ENCODE data around the gene SARDH.

Gene SARDH

DNA sequence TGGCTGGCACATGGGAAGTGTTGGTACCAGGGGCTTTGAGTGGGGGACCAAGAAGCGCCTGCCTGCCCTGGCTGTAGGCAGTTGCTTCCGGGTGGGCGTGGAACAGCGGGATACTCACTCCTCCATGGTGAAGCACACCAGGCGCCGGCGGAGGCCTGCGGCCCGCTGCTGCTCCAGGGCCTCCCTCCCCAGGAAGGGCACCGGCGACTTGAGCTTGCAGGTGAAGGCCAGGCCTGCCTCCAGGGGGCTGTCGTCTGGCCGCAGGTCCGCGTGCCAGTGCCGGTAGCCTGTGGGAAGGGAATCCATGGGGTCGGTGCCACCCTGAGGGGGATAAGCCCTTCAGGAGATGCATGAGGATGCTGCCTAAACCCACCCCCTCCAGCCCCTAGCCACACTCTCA, 67.7 kb downstream of the SARDH start:
- TF ChIP-seq, protein P1, sequence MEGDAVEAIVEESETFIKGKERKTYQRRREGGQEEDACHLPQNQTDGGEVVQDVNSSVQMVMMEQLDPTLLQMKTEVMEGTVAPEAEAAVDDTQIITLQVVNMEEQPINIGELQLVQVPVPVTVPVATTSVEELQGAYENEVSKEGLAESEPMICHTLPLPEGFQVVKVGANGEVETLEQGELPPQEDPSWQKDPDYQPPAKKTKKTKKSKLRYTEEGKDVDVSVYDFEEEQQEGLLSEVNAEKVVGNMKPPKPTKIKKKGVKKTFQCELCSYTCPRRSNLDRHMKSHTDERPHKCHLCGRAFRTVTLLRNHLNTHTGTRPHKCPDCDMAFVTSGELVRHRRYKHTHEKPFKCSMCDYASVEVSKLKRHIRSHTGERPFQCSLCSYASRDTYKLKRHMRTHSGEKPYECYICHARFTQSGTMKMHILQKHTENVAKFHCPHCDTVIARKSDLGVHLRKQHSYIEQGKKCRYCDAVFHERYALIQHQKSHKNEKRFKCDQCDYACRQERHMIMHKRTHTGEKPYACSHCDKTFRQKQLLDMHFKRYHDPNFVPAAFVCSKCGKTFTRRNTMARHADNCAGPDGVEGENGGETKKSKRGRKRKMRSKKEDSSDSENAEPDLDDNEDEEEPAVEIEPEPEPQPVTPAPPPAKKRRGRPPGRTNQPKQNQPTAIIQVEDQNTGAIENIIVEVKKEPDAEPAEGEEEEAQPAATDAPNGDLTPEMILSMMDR (IDR thresholded peaks at IDR 0.05; ENCODE audit: control insufficient read depth, insufficient read depth, low read depth, low read length, missing control alignments) = no peak
- DNase-seq (ENCODE audit: low read depth) = no peak
- H3K4me3 ChIP-seq (ENCODE audit: control insufficient read depth, low read depth, low read length) = no peak overlapping the region

DNA sequence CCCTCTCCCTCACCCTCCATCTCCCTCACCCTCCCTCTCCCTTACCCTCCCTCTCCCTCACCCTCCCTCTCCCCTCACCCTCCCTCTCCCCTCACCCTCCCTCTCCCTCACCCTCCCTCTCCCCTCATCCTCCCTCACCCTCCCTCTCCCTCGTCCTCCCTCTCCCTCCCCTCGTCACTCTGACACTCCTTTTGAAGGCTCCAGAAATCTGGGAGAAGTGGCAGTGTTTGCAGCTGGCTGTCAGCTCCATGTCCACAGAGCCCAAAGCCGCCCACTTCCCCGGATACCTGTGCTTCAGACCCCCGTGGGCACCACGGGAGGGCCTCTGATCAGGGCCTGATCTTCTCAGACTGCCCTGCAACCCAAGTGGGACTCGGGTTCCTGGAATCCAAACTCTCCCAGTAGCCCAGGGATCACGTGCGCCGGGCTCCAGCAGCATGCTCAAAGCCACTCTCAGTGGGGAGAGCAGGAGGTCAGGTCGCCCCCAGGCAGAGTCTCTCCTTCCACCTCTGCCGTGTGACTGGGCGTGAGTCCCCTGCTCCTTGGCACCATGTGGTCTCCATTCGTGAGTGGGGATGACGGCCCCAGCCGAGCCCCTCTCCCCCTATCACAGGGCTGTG, 68.9 kb downstream of the SARDH start:
- DNase-seq (ENCODE audit: low read depth) = no peak
- TF ChIP-seq, protein P1 (IDR thresholded peaks at IDR 0.05; ENCODE audit: control insufficient read depth, insufficient read depth, low read depth, low read length, missing control alignments) = no peak
- H3K4me3 ChIP-seq (ENCODE audit: control insufficient read depth, low read depth, low read length) = no peak overlapping the region

DNA sequence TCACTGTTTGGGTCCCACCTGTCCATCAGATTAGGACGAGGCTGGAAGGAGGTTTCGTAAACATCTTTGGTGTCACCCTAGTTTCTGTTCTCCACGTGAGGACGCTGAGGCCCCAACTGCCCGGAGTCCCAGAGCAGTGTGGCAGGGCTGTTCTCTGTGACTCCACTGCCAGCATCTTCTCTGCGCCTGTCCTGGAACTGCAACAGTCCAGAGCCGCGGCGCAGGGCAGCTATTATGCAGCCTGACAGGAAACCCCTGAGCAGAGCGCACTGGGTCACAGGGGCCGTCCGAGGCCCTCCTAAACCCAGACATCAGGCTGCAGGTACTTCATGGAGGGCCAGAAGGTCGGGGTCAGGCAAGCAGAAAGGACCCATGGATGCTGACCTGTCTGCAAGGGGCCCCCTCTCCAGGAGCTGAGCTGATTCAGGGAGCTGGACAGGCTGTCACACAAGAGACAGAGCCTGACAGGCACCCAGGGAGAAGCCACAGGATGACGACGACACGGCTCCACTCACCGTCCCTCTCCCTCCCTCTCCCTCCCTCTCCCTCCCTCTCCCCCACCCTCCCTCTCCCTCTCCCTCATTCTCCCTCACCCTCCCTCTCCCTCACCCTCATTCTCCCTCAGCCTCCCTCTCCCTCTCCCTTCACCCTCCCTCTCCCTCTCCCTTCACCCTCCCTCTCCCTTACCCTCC, 70.2 kb downstream of the SARDH start:
- no peak overlapping the region for H3K4me3 ChIP-seq (ENCODE audit: control insufficient read depth, low read depth, low read length)
- no peak for DNase-seq (ENCODE audit: low read depth)
- TF ChIP-seq, protein P1 (IDR thresholded peaks at IDR 0.05; ENCODE audit: control insufficient read depth, insufficient read depth, low read depth, low read length, missing control alignments) = no peak

DNA sequence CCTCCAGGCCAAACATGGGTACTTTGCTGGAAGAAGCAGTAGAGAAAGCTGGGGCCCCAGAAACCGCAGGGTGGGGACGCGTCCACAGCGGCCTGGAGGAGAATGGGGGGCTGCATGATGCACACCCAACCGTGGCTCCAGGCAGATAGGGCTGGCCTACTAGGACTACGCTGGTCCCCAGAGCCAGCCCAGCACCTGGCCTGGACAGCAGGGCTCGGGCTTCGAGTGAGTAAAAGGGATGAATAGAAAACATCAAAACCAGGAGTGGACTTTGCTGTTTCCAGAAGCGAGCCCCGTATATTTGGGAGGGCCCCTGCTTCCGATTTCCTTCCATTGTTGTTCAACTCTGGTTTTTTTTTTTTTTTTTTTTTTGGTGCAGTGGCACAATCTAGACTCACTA, 71.3 kb downstream of the SARDH start:
- H3K4me3 ChIP-seq (ENCODE audit: control insufficient read depth, low read depth, low read length) = no peak overlapping the region
- DNase-seq (ENCODE audit: low read depth) = no peak
- TF ChIP-seq, protein P1 (IDR thresholded peaks at IDR 0.05; ENCODE audit: control insufficient read depth, insufficient read depth, low read depth, low read length, missing control alignments) = no peak

DNA sequence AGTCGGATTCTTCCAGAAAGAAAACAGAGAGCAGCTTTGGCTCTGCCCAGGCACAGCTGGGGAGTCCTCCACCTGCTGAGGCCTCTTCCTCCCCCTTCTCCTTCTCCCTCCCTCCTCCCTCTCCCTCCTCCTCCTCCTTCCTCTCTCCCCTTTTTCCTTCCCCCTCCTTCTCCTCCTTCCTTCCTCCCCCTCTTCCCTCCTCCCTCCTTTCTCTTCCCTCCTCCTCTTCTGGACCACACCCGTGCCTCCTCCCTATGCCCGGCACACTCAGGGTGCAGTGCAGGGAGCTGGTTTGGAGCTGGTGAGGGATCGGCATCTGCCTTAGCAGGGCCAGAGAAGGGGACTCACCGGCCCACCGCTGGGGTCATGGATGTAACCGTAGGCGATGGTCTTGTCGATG, 71.8 kb downstream of the SARDH start:
- no peak overlapping the region for H3K4me3 ChIP-seq (ENCODE audit: control insufficient read depth, low read depth, low read length)
- DNase-seq (ENCODE audit: low read depth) = no peak
- TF ChIP-seq, protein P1 (IDR thresholded peaks at IDR 0.05; ENCODE audit: control insufficient read depth, insufficient read depth, low read depth, low read length, missing control alignments) = no peak

DNA sequence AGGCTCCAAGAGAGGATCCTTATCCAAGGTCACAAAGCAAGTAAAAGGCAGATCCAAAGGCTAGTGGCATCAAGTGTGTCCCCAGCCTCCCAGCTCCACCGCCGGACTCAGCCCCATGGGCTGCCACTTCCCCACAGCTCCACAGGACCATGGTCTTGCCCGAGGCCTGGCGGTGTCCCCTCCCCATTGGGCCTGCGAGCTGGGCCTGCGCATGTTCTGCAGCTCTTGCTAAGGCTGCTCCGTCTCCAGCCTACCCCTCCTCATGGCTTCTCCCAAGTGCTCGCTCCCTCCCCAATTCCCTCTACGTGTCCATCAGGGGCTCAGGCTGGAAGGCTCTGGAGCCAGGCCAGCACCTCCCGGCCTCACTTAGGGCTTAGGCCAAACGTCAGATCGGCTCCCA, 72.6 kb downstream of the SARDH start:
- no peak overlapping the region for H3K4me3 ChIP-seq (ENCODE audit: control insufficient read depth, low read depth, low read length)
- no peak for DNase-seq (ENCODE audit: low read depth)
- TF ChIP-seq, protein P1 (IDR thresholded peaks at IDR 0.05; ENCODE audit: control insufficient read depth, insufficient read depth, low read depth, low read length, missing control alignments) = no peak
